SW480 (cell line): ENCODE data around the gene SLAMF8.

Experiments used
- DNase-seq: peaks from one replicate; pipeline ENCODE4 v3.0.0-alpha.2; 2016; ENCODE audit warnings: low spot score

The SLAMF8 gene

DNA sequence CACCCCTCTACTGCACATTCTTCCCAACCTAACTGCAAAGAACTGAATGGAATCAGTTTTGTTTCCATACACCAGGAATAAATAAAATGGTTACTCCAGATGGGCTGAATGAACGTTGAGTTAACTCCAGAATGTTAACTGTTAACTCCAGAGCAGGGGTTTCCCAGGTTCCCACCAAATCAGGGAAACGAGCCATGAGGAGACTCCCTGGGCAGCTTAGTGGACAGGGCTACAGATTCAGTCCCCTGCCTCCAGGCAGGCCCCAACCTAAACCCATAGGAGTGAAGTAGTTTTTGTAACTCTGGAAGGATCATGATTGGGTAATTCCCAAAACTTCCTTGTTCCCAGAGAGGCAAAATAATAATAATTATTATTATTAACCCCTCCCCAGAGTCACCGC is 21.7 kb downstream of the SLAMF8 start:
- no peak for DNase-seq

DNA sequence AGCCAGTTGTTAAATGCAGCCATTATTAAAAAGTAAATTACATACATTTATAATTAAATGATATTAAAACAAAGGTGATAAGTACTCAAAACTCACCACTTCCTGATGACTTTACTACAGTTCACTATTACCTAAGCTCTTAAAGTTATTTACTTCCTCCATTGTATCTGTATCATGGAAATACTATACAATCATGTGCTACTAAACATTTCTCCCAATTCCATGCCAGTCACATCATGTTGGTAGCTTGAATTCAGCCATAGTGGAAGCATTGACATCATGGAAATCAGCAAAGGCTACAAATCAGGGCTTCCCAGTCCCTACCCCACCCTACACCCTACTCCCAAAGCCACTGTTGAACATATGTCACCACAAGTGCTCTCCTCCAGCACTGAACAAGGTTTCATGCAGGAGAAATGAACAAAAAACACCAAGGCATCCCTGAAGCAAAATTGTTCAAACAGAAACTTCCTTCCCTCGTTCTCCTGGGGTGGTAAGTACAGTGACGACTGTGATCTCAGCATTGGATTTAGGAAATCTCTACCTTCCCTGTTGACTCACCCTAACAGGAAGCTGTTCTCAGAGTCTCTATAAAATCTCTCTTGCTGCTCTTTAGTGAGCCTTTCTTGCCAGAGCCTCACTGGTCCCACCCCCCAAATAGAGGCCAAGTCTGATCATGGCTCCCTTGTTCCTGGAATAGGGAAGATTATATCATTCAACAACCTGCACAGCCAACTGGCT is 23.1 kb downstream of the SLAMF8 start:
- DNase-seq = no peak

DNA sequence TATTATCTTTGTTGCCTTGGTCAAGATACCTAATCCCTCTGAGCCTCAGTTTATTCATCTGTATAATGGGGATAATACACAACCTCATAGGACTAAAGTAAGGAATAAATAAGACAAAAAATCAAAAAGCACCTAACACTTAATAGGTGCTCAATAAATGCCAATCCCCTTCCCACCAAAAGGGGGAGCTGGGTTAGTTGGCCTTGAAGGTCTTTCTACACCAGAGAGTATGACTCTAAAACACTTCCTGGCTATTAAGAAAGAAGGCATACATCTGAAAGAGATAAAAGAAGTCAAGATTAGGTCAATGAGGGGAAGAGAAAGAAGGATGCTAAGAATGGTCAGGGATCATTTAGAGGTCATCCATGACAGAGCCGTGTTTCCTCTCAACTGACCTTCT is 24.7 kb downstream of the SLAMF8 start:
- no peak for DNase-seq

DNA sequence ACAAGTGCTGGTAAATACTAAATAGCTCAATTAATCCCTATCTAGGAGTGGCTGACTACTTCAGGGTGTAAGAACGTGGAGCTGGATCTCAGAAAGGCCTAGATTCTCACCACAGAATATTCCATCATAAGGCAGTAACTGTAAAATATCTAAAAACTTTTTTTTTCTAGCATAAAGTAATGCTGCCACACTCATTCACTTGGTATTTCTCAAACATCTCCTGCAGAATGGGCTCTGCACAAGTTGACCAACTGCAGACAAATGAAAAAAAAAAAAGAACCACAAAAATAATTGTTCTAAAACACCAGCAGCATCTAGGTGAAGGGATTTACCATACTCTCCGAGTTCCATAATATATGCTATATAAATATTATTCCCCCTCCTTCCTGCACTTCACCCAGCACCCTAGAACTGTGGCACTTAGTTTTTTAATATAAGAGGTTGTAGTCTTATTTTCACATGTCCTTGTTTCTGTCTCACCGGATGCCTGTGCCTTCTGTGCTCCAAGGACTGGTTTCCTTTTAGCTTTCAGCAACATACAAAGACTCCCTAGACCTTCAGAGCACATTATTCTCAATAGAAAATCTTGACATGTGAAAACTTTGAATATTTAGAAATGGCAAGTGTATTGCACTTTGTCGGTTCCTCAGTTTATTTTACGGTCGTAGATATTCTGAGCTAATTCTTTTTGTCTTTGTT is 26.9 kb downstream of the SLAMF8 start:
- peak; percentile 18 for DNase-seq

DNA sequence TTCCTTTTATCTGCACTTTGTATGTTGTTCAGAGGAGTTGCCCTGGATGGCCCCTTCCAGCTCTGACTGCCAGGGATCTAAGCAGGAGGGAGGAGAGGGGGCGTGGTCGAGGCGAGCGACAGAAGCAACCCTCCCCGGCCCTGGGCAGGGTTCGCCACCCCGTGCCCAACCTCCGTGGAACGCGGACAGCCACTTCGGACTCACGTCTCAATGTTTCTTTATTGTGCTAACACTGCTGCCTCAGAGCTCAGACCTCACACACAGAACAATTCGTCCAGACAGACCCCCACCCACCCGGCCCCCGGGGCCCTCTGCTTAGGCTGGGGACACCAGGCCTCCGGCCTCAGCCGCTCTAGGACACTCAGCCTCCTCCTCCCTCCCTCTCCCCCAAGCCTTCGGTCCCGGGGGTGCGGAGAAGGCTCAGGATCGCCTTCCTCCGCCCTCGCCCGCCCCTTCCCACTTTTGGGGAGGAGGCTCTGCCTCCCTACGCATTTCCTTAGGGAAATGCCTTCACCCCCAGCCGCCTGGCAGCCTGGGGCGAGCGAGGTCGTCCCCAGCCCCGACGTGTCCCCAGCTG is 27.5 kb downstream of the SLAMF8 start:
- DNase-seq = peak; percentile 56

DNA sequence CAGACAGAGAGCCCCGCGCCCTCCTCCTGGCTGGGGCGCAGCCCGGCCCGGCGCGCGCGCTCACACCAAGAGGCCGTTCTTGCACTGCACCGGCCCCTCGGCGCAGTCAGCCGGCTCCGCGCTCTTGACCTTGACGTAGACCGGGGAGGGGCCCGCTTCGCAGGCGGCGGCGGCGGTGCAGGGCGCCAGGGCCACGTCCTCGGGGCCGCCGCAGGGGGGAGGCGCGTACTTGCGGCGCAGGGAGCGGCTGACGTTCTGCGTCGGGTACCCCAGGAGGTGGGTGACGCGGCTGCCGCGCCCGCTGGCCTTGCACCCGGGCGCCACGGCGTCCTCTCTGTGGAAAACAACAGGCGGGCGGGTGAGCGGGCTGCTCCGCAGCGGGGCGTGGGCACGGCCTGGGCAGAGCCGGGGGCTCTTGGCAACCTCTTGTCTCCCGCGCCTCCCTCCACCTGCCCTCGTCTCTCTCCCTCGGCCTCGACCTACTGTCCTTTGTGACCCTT is 28.1 kb downstream of the SLAMF8 start:
- DNase-seq = peak; percentile 80

DNA sequence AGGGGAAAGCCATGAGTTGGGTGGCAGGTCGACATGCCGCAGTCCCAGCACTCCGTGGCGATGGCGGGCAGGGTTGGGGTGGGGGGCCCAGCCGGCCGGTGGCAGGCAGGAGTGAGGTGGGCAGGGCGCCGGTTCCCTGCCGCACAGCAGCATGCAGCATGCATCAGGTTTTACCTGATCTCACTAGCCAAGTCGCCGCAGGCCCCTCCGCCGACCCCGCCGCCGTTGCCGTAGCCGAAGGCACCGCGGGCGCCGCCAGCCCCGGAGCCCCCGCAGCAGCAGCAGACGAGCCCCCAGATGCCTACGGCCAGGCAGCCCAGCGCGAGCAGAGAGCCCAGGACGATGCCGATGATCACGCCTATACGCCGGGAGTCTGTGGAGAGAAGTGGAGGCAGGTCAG is 29.0 kb downstream of the SLAMF8 start:
- no peak for DNase-seq

DNA sequence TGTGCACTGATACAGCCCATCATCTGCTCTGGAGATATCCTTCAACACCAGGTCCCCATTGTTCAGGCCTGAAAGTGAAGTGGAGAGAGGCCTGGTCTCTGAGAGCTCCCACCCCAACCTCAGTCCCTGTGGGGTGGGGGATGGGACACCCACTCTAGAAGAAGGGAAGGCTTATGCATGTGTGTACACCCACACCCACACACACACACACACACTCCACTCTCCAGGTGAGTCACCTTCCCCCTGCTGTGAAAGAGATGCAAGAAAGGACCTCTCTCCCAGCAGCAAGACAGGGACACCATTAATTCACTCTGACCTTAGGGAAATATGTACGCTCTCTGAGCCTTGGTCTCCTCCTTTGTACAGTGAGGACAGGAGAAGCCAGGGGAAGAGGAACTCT is 29.9 kb downstream of the SLAMF8 start:
- no peak for DNase-seq

DNA sequence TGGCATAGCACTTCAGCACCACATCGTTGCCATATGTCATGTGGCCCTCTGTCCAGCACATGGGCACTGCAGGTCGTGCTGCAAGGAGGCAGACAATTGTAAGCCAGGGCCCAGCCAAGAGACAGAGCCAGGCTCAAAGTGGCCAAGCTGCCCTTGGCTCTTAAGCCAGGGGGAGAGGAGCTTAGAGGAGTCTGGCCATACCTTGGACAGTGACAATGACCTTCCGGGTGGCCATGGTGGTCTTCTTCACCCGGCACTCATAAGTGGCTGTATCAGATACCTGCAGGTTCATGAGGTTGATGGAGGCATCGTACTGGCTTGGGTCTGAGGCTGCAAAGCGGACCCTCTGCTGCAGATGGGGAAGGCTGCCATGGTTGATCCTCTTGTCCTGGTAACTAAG is 31.2 kb downstream of the SLAMF8 start:
- no peak for DNase-seq

DNA sequence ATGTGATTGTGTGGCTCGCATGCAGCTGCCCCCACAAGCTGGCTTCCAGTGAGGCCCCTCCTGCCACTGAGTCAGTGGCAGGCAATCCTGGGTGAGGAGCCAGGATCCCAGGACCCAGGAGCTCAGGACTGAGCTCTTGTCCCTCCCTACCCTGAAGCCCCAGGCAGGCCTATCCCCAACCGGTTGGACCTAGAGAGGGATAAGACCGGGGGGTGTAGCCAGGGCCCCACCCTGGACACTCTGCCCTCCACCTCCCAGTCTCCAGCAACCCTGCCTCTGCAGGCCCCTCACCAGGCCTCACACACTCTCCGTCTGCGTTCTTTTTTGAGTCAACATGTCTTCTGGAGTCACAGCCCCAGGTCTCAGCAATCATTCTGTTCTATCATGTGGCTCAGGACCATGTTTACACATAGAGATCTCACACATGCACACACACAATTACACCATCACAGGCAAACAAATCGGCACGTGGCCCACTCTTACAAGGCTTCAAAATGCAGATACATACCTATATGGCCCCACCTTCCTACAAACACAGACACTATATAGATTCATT is 33.2 kb downstream of the SLAMF8 start:
- DNase-seq = no peak

DNA sequence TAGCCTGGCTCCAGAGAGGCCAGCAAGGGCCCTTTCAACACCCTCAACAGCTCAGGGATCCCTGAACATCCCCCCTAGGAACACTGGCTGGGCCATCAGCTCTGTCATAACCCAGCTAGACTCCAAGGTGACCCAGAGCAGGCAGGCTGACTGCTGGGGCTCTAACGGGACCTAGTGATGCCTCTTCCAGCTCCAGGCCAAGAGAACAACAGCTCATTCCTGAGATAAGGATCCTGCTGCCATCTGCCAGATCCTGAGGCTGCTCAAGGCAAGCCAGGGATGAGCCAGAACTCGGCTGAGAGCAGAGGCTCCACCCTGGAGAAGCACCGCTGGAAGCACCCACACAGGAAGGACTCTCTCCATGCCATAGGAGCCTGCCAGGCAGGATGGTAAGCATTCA is 33.8 kb downstream of the SLAMF8 start:
- no peak for DNase-seq

DNA sequence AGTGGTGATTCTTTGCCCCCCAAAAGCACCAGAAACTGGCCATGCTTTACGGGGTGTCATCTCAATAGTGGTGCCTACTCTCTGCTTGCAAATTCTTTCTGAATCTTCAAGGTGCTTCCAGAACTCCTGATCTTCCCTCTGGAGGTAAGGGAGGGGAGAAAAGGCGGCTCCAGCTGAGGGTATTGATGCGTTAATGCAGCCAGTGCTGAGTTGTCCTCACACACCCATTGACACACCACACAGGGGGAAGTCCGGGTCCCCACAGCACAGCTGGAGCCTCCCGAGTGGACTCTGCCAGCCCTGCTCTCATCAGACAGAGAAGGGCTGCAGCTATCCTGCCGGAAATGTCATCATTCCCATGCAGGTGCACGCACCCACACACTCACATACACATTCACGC is 34.5 kb downstream of the SLAMF8 start:
- no peak for DNase-seq

DNA sequence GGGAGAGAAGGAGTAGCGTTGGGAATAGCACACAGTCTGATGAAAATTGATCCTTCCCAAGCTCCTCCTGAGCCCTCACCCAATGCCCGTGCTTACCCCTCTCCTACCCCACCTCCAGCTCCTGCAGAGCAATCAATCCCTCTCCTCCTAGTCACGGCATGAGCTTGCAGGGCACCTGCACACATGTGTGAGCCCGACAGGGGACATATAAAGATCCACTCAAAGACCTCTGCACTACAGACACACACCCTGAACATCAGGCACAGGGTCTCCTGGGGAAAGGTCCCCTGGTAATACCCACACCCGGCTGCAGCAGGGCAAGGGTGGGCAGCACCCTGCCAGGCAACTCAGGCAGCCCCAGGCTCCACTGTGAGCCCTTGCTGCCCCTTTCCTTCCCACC is 35.4 kb downstream of the SLAMF8 start:
- no peak for DNase-seq

DNA sequence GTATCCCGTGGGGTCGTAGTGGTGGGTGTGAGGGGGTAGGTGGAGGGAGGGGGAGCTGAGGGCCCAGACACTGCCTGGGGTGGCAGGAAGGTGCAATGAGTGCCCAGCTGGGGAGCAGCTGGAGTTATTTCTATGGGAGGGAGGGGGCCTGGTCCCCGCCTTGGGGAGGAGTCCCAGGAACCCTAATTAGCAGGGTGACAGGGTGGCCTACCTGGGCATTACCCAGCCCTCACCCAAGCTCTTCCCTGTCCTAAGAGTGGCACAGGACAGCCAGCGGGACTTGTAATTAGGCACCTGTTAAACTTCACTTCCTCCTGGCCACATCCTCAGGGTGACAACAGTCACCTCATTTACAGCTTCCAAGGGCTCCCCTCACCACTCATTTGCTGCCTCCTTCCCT is 35.9 kb downstream of the SLAMF8 start, which contains the start of gene VSIG8:
TSS of gene VSIG8 (minus strand) at position 101 of the 400 bp plus-strand sequence. CDS start 136 bp downstream, outside the sequence.
- DNase-seq = no peak

DNA sequence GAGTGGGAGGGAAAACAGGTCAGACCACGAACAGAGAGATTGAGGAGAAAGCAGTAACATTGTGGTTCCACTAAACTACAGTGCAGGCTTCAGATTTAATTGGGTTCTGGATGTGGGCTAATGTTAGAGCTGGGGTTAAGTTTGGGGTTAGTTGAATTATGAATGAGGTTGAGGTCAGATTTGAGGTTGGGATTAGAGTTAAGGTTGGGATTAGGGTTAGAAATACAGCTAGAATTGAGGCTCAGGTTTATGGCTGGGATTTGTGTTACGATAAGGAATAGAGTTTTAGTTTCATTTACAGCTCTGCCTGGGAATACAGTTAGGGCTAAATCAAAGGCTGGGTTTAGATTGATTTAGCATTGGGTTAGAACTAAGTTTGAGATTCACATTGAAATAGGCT is 37.6 kb downstream of the SLAMF8 start:
- DNase-seq = no peak

DNA sequence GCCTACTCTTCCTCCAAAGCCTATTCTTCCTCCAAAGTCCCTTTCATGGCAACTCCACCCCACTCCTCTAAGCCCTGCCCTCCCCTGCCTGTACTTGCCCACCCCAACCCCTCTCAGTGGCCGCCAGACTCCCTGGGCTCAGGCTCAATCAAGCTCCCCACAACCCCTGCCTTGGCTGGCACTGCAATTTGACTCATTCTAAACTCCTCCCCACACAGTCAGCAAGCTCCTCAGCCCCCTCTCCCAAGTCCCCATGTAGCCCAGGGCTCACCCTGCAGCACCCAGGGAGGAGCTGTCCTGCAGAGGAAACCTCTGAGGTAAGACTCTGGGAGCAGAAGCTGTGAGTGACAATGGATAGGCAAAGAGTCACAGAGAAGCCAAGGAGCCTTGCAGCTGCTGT is 39.4 kb downstream of the SLAMF8 start:
- DNase-seq = no peak

DNA sequence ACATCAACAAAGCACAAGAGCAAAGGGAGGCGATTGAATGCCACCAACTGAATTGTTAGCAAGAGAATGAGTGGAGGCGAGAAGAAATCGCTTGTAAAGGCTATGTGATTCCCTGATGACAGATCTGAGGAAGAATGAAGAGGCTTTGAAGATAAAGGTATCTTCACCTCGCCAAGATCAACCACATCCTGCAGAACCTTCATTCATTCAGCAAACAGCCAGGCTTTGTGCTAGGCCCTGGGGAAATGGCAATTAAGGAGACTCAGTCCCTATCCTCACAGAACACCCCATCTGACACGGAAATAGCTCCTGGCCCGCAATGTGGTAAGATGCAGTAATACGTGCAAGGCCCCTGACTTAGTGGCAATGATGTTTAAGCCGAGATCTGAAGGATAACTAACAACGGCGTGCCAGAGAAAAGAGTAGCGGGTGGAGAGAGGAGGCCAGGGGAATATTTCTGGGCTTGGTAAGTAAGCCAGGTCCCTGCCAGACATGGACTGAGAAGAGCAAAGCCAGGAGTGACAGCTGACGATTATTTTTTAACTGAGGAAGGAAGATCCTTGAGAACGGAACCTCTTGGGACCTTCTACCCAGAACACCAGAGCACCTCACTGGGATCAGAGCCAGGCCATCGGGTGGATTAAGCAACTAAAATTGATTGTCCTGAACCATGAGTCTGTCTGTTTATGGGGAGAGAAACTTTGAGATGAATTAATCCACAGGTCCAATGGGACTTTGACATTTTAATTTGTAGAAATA is 40.4 kb downstream of the SLAMF8 start:
- DNase-seq = peak; percentile 47

DNA sequence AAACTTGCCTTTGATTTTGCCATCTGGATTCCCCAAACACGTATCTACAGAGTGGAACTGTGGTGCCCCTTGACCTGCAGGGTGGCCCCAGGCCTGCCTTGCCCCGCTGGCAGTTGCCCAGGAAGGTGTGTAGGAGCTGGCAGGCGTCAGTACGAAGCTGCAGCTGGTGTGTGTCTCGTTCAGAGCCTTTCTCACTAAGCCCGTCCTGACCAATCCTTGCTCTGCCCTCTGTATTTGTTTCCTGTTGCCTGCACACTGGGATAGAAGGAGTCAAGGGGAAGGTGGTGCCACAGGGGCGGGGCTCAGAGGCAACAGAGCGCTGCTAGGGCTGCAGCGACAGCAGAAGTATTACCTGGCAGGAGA is 41.0 kb downstream of the SLAMF8 start:
- peak; percentile 80 for DNase-seq

DNA sequence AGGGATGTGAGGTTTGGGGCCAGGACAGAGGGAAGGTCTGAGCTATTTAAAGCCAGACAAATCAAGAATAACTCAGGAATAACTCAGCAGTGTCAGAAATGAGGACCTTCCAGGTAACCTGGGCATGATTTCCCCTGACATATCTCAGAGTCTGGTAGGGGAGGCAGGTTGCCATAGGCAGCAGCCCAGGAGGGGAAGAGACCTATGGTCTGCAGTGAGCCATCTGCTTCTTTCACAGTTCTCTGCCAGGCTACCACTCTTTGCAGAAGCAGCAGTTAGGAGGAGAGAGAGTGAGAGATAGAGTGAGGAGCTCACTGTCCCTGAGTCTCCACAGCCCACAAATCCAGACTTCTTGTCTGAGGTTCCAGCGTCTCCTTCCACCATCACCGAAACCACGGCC is 42.1 kb downstream of the SLAMF8 start:
- no peak for DNase-seq

DNA sequence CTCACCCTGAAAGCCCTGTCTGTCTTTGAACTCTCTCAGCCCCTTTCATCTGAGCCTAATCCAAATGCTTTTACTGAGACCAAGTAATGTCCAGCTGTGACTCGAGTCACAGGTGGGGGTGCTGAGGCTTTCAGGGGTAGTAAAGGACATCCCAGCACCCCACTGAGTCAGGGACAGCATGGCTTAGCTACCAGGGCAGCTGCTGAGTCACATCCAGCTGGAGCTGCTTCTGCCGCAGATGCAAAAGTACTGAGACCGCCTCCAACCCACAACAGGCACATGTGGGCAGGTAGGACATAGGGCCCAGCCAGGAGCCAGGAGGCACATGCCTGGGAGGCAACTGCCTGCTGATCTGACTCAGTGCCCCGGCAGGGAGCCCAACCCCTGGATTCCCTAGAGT is 42.5 kb downstream of the SLAMF8 start:
- DNase-seq = peak; percentile 81

DNA sequence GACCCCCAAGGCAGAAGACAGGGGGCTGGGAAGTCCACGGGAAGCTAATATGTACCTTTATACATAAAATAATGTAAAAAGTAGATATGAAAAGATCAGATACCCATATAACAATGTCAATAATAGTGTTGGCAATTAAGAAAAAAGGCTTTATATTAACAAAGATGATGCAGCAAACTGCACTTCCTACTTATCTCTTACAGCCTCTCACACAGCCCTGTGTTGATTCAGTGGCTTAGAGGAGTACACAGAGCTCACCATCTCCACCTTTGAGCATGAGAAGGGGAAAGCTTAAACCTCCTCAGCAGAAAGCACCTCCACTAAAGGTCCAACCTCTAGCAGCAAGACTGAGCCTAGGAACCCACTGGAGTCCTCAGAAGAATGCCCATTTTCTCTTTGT is 42.9 kb downstream of the SLAMF8 start:
- DNase-seq = no peak

DNA sequence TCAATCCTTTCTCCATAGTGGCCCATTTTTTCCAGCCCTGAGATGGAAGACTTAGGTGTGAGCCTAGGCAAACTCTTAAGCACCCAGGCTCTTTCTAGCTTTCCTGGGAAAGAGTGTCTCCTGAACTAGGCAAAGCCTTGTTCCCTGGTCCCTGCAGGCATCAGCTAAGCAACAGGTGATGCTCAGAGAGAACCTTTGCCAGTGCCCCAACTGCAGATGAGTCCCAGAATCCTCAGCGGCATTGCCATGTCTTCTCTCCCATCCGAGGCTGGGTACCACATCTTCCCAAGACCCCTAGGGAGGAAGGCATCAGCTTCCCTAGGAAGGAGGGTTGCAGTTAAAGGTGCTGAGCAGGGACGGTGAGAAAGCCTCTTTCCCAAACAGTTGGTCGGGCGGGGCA is 44.0 kb downstream of the SLAMF8 start:
- DNase-seq = no peak
